IMR-90 (cell line): Measurements from ENCODE around the gene PLXND1. TPM values are rescaled to one million over a fixed set of nuclear protein-coding genes. Genes with fewer than 3 reads are reported as not detected.

ENCODE experiments used
- ATAC-seq: fragments of 200-7000 bp; cut with Tn5 transposase; 2 replicates; pipeline ENCODE4 v1.9.1; 2020; ENCODE audit warnings: low read depth, mild to moderate bottlenecking, moderate library complexity
- BruUV-seq: library from RNA; stranded (reverse); fragments of 400-500 nt; replicated peaks from 2 replicates; lab custom pipeline; 2021; lab: Mats Ljungman, UMichigan
- CTCF ChIA-PET: fragments of 300-600 bp; formaldehyde crosslinking; extraction: SDS; loops from one replicate; lab custom pipeline; 2021; ENCODE audit warnings: antibody characterized with exemption; lab: Yijun Ruan, JAX
- POLR2A ChIA-PET: fragments of 300-600 bp; sonication (Branson Sonifier 250); formaldehyde crosslinking; loops from one replicate; lab custom pipeline; 2022; ENCODE audit warnings: antibody characterized with exemption; ENCODE audit not compliant: unreplicated experiment; lab: Charles Lee
- DNase-seq: peaks from one replicate; pipeline ENCODE4 v3.0.0; 2013
- H2AFZ ChIP-seq: replicated peaks from 2 replicates; pipeline ENCODE3; 2013; ENCODE audit warnings: low read length, mild to moderate bottlenecking; ENCODE audit not compliant: poor library complexity
- H2AK5ac ChIP-seq: 2 replicates; pipeline ENCODE4 v1.6.1; 2013; ENCODE audit warnings: low read depth, low read length, inconsistent platforms
- H2AK9ac ChIP-seq: replicated peaks from 2 replicates; pipeline ENCODE3; 2013; ENCODE audit warnings: mild to moderate bottlenecking, low read depth, low read length, moderate library complexity; ENCODE audit not compliant: poor library complexity
- H2BK120ac ChIP-seq: 2 replicates; pipeline ENCODE4 v1.6.1; 2013; ENCODE audit warnings: low read depth, low read length, inconsistent platforms
- H2BK15ac ChIP-seq: 3 replicates; pipeline ENCODE4 v1.6.1; 2013; ENCODE audit warnings: low read depth, low read length, inconsistent platforms
- H2BK20ac ChIP-seq: 2 replicates; pipeline ENCODE4 v1.6.1; 2013; ENCODE audit warnings: low read depth, mild to moderate bottlenecking, inconsistent platforms, low read length, moderate library complexity
- H2BK5ac ChIP-seq: 2 replicates; pipeline ENCODE4 v1.6.1; 2013; ENCODE audit warnings: mild to moderate bottlenecking, low read depth, low read length, inconsistent platforms; ENCODE audit not compliant: poor library complexity, severe bottlenecking
- H3K14ac ChIP-seq: replicated peaks from 2 replicates; pipeline ENCODE4 v1.6.1; 2013; ENCODE audit warnings: low read depth, low read length, inconsistent platforms
- H3K18ac ChIP-seq: 2 replicates; pipeline ENCODE4 v1.6.1; 2013; ENCODE audit warnings: low read depth, low read length, control low read depth
- H3K23ac ChIP-seq: 2 replicates; pipeline ENCODE4 v1.6.1; 2013; ENCODE audit warnings: low read depth, low read length, inconsistent platforms
- H3K27ac ChIP-seq: 2 replicates; pipeline ENCODE4 v1.5.1; 2013; ENCODE audit warnings: mild to moderate bottlenecking, control low read depth, low read length; ENCODE audit not compliant: insufficient read depth
- H3K27me3 ChIP-seq: 2 replicates; pipeline ENCODE4 v1.6.1; 2013; ENCODE audit warnings: low read length; ENCODE audit not compliant: control insufficient read depth, insufficient read depth
- H3K36me3 ChIP-seq: 2 replicates; pipeline ENCODE4 v1.6.1; 2013; ENCODE audit warnings: low read length, mixed read lengths; ENCODE audit not compliant: control insufficient read depth, insufficient read depth
- H3K4ac ChIP-seq: 2 replicates; pipeline ENCODE4 v1.6.1; 2013; ENCODE audit warnings: low read depth, low read length, inconsistent platforms
- H3K4me1 ChIP-seq: 2 replicates; pipeline ENCODE4 v1.6.1; 2013; ENCODE audit warnings: low read length, mixed read lengths; ENCODE audit not compliant: control insufficient read depth, insufficient read depth
- H3K4me2 ChIP-seq: 2 replicates; pipeline ENCODE4 v1.6.1; 2013; ENCODE audit warnings: low read depth, mild to moderate bottlenecking, control low read depth, low read length, moderate library complexity
- H3K4me3 ChIP-seq: 2 replicates; pipeline ENCODE4 v1.5.1; 2013; ENCODE audit warnings: low read depth, mild to moderate bottlenecking, control low read depth, low read length, moderate library complexity; ENCODE audit not compliant: insufficient read depth
- H3K56ac ChIP-seq: 2 replicates; pipeline ENCODE4 v1.6.1; 2013; ENCODE audit warnings: low read length, inconsistent platforms; ENCODE audit not compliant: insufficient read depth; ENCODE audit errors: extremely low read depth
- H3K79me1 ChIP-seq, 2 experiments: 2 replicates each; pipeline ENCODE4 v1.6.1; 2013; ENCODE audit warnings: low read length in 2 of 2, inconsistent platforms in 1 of 2, low read depth in 1 of 2
- H3K9ac ChIP-seq: 2 replicates; pipeline ENCODE4 v1.6.1; 2013; ENCODE audit warnings: low read depth, low read length, control low read depth
- H3K9me1 ChIP-seq: 2 replicates; pipeline ENCODE4 v1.6.1; 2013; ENCODE audit warnings: low read length, inconsistent platforms; ENCODE audit not compliant: insufficient read depth
- H3K9me3 ChIP-seq: 2 replicates; pipeline ENCODE4 v1.6.1; 2013; ENCODE audit warnings: low read length; ENCODE audit not compliant: control insufficient read depth, insufficient read depth
- H4K20me1 ChIP-seq: 2 replicates; pipeline ENCODE4 v1.6.1; 2013; ENCODE audit warnings: low read length, inconsistent platforms; ENCODE audit not compliant: insufficient read depth
- H4K5ac ChIP-seq: 2 replicates; pipeline ENCODE4 v1.6.1; 2013; ENCODE audit warnings: mild to moderate bottlenecking, low read depth, low read length, control low read depth
- H4K8ac ChIP-seq, 2 experiments: 2 replicates each; pipeline ENCODE4 v1.6.1; 2013; ENCODE audit warnings: low read depth in 2 of 2, low read length in 2 of 2, control low read depth in 1 of 2, inconsistent platforms in 1 of 2
- H4K91ac ChIP-seq: 2 replicates; pipeline ENCODE4 v1.6.1; 2013; ENCODE audit warnings: low read depth, low read length, inconsistent platforms; ENCODE audit not compliant: insufficient read depth
- CEBPB ChIP-seq: IDR thresholded peaks from 2 replicates; pipeline ENCODE4 v1.6.1; 2012; ENCODE audit warnings: low read depth, low read length, improper control_type of control experiment
- MAFK ChIP-seq: IDR thresholded peaks from 2 replicates; pipeline ENCODE4 v1.6.1; 2012; ENCODE audit warnings: low read depth, low read length, improper control_type of control experiment
- RCOR1 ChIP-seq: IDR thresholded peaks from 2 replicates; pipeline ENCODE4 v1.6.1; 2012; ENCODE audit warnings: mild to moderate bottlenecking, low read length, improper control_type of control experiment; ENCODE audit not compliant: insufficient replicate concordance
- WGBS, 2 experiments: methylation state at CpG; one replicate each; pipeline versions ENCODE4 v1.1.5 to v1.1.7; 2013; ENCODE audit warnings: missing lambda C conversion rate in 2 of 2; ENCODE audit not compliant: insufficient read length in 1 of 2; ENCODE audit errors: extremely low coverage in 2 of 2; 5-methylcytosine and 5-hydroxymethylcytosine counted together
- dilution Hi-C: fragments of 300-500 bp; cut with HindIII; formaldehyde crosslinking; loops from one replicate; pipeline ENCODE4 v1.14.3; 2018; ENCODE audit warnings: low sequenced_read_pairs; ENCODE audit not compliant: unreplicated experiment
- in situ Hi-C: fragments of 300-500 bp; cut with MboI; formaldehyde crosslinking; loops from 3 replicates; pipeline ENCODE4 v1.14.3; 2019; ENCODE audit warnings: low sequenced_read_pairs, inconsistent platforms, mixed read lengths
- intact Hi-C: fragments of 100-400 bp; cut with micrococcal nuclease; formaldehyde crosslinking; loops from 2 replicates; pipeline ENCODE4 v1.10.0; 2022
- polyA plus RNA-seq, 3 experiments: library from polyadenylated mRNA; depleted of rRNA; stranded (reverse); fragments of >200 nt; gene quantifications; 2 replicates each; pipeline ENCODE4 v1.2.3, GENCODE V29; 2012; ENCODE audit warnings: low replicate concordance in 1 of 3
- total RNA-seq: library from RNA; depleted of rRNA; stranded (reverse); fragments of >200 nt; gene quantifications from 2 replicates; pipeline ENCODE4 v1.2.3, GENCODE V29; 2012
- TF ChIP-seq, protein P1 (sequence below): conservative IDR thresholded peaks from 2 replicates; pipeline ENCODE4 v1.5.1; 2012; ENCODE audit warnings: mild to moderate bottlenecking, low read depth, low read length, improper control_type of control experiment

Gene PLXND1
- total and polyA plus RNA-seq, 2 of the 4 experiments (the other 2 are of a cell fraction), result 19.2 to 67.1 TPM

GRCh38 chr3:129622933-129623332 is 16.5 kb upstream of the PLXND1 start (continued):
- TF ChIP-seq, protein P1, sequence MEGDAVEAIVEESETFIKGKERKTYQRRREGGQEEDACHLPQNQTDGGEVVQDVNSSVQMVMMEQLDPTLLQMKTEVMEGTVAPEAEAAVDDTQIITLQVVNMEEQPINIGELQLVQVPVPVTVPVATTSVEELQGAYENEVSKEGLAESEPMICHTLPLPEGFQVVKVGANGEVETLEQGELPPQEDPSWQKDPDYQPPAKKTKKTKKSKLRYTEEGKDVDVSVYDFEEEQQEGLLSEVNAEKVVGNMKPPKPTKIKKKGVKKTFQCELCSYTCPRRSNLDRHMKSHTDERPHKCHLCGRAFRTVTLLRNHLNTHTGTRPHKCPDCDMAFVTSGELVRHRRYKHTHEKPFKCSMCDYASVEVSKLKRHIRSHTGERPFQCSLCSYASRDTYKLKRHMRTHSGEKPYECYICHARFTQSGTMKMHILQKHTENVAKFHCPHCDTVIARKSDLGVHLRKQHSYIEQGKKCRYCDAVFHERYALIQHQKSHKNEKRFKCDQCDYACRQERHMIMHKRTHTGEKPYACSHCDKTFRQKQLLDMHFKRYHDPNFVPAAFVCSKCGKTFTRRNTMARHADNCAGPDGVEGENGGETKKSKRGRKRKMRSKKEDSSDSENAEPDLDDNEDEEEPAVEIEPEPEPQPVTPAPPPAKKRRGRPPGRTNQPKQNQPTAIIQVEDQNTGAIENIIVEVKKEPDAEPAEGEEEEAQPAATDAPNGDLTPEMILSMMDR, result no peak

DNA sequence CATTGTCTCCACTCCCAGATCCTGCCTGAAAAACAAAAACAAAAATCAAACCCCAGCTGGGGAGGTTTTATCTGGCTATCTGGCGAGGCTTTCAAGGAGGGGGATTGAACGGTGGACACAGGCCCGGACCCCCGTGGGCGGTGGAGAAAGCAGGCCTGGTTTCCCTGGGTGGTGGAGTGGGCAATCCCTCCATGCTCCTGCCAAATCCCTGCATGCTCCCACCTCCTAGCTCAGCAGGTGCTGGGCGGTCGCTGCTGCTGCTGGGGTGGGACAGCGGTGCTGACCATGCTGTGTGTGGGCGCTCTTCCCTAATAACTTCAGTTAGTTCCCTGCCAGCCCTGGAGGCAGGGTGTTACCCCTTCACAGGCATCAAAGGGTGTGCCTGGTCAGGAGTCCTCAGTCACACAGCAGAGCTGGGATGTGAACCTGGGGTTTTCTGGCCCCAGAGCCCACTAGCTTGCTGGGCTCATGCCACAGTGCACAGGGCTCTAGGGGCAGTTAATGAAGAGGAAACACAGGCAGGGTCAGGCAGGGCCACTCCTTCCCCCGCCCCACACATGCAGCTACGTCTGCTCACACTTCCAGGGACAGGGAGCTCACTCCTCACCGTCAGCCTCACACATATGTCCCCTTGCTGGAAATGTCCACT is 15.9 kb upstream of the PLXND1 start:
- no peak overlapping the region for H4K91ac ChIP-seq
- no peak overlapping the region for H3K4me3 ChIP-seq
- H2BK120ac ChIP-seq, result no peak overlapping the region
- no peak overlapping the region for H4K8ac ChIP-seq
- peak overlapping the region; percentile 15 for H2AK9ac ChIP-seq
- peaks cover 11% of the 10 kb centered on the region for H3K9me1 ChIP-seq
- peaks cover 0 to 8% of the 10 kb centered on the region in 2 experiments; a peak in 1 of 4 replicates for H3K79me1 ChIP-seq
- no peak overlapping the region for H3K27ac ChIP-seq
- H4K20me1 ChIP-seq, result no peaks in the 10 kb centered on the region
- H3K4me1 ChIP-seq, result peaks cover 17% of the 10 kb centered on the region
- DNase-seq (no peak), ATAC-seq (no peak)
- in situ Hi-C loops, result loop anchor here (25.0 kb wide), 1 partner anchor 235 kb away; no protein-coding TSS in a partner anchor
- no peak overlapping the region for H3K56ac ChIP-seq
- H2BK20ac ChIP-seq, result no peak overlapping the region
- H3K27me3 ChIP-seq, result no peaks in the 10 kb centered on the region
- H3K4ac ChIP-seq, result no peak overlapping the region; the same call in 1 of the 2 replicates
- intact Hi-C loops, result loop anchor here (10.0 kb wide), 1 partner anchor 382 kb away; no protein-coding TSS in a partner anchor
- BruUV-seq, result no TSS peak
- H3K23ac ChIP-seq, result no peak overlapping the region
- H4K5ac ChIP-seq, result no peak overlapping the region
- no peak overlapping the region for H3K4me2 ChIP-seq
- no peaks in the 10 kb centered on the region for H3K36me3 ChIP-seq
- H3K9me3 ChIP-seq, result no peaks in the 10 kb centered on the region
- H2AFZ ChIP-seq, result peak overlapping the region; percentile 29
- POLR2A ChIA-PET, result no interaction called here
- CTCF ChIA-PET, result no interaction called here
- H3K9ac ChIP-seq, result no peak overlapping the region
- peak overlapping the region; percentile 44; the same call in 1 of the 2 replicates for H2AK5ac ChIP-seq
- TF ChIP-seq MAFK, result no peak
- TF ChIP-seq, protein P1, result no peak
- no peak for TF ChIP-seq RCOR1
- TF ChIP-seq CEBPB, result no peak
- WGBS, 2 experiments, result no CpG with 5 or more reads among the region's 12 CpGs
- dilution Hi-C loops, result no loop called here
- no peak overlapping the region for H3K18ac ChIP-seq
- H2BK15ac ChIP-seq, result no peak overlapping the region
- H2BK5ac ChIP-seq, result no peak overlapping the region
- no peak overlapping the region for H3K14ac ChIP-seq
